ENCODE results near the gene CNOT4.

DNA sequence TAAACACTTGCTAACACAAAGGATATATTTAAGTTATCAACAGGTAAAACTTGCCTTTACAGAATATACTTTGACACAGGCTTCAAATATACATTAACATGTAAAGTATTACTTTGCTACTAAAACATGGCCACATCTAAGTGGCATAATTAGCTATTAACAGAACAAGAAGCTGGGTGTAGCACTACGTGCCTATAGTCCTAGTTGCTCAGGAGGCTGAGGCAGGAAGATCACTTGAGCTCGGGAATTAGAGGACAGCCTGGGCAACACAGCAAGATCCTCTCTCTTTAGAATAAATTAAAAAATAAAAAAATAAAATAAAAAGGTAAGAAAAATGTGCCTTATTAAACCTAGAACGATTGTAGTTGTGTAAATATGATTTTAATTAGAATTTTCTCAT is 106.6 kb downstream of the CNOT4 start:
- TF ChIP-seq CTCF (IDR thresholded peaks at IDR 0.05; ENCODE audit: insufficient read depth, low read length) (no peak), GABPA (IDR thresholded peaks at IDR 0.05; ENCODE audit: low read depth) (no peak), POLR2AphosphoS5 (IDR thresholded peaks at IDR 0.05; ENCODE audit: low read depth) (no peak)
- TF ChIP-seq, protein P1, sequence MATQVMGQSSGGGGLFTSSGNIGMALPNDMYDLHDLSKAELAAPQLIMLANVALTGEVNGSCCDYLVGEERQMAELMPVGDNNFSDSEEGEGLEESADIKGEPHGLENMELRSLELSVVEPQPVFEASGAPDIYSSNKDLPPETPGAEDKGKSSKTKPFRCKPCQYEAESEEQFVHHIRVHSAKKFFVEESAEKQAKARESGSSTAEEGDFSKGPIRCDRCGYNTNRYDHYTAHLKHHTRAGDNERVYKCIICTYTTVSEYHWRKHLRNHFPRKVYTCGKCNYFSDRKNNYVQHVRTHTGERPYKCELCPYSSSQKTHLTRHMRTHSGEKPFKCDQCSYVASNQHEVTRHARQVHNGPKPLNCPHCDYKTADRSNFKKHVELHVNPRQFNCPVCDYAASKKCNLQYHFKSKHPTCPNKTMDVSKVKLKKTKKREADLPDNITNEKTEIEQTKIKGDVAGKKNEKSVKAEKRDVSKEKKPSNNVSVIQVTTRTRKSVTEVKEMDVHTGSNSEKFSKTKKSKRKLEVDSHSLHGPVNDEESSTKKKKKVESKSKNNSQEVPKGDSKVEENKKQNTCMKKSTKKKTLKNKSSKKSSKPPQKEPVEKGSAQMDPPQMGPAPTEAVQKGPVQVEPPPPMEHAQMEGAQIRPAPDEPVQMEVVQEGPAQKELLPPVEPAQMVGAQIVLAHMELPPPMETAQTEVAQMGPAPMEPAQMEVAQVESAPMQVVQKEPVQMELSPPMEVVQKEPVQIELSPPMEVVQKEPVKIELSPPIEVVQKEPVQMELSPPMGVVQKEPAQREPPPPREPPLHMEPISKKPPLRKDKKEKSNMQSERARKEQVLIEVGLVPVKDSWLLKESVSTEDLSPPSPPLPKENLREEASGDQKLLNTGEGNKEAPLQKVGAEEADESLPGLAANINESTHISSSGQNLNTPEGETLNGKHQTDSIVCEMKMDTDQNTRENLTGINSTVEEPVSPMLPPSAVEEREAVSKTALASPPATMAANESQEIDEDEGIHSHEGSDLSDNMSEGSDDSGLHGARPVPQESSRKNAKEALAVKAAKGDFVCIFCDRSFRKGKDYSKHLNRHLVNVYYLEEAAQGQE (IDR thresholded peaks at IDR 0.05; ENCODE audit: insufficient replicate concordance, low read depth) = no peak
